ENCODE results near the gene ELF4.
"Not testable (repeated sequence)": the region's sequence is repeated elsewhere in the genome, so short reads cannot be mapped to it uniquely, and the experiment has no call there.

ELF4 gene

DNA sequence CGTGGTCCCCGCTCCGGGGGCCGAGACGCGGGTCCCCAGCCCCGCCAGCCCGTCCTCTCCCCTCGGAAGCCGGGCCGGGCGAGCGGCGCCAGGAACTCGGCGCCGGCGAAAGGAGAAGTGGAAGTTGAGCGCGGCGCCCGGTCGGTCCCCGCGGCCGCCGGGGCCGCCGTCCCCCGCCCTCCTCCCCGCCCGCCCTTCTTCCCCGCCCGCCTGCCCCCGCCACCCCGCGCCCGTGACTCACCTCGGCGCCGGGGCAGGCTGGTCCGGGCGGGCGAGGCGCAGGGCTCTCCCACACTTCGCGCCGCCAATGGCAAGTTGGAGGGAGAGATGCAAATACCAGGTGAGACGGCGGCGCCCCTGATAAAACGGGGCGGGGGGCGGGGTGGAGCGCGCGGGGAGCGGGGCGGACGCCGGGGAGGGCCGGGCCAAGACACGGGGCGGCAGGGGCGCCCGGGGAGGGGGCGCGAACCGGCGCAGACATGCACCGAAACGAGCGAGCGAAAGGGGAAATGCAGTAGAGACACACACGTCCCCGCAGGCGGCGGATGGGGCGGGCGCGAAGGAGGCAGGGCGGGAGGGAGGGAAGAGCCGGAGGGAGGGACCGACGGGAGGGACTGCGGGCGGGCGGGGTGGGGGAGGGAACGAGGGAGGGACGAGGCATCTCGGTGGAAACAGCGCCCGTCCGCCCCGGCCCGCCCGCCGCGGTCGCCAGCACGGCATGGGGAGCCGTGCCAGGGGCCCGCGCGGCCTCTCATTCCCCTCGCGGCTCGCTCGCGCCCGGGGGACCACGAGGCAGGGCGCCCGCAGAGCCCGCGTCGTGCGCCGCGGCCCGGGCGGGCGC, at the start of gene ELF4:
ELF4 (minus strand) TSS at position 119 of the 841 bp plus-strand sequence. CDS start 29,167 bp downstream, outside the sequence.
- peak; percentile 61 for DNase-seq

DNA sequence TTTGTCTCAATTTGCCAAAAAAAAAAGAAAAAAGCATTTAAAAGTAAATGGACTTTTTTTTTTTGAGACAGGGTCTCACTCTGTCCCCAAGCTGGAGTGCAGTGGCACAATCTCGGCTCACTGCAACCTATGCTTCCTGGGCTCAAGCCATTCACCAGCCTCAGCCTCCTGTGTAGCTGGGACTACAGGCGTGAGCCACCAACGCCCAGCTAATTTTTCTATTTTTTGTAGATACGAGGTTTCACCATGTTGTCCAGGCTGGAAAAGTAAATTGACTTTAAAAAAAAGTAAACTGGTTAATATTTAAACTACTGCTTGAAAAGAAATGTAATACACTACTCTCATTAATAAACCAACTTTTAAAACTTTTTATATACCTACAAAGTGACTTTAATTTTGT, 49.5 kb upstream of the ELF4 start:
- no peak for DNase-seq

DNA sequence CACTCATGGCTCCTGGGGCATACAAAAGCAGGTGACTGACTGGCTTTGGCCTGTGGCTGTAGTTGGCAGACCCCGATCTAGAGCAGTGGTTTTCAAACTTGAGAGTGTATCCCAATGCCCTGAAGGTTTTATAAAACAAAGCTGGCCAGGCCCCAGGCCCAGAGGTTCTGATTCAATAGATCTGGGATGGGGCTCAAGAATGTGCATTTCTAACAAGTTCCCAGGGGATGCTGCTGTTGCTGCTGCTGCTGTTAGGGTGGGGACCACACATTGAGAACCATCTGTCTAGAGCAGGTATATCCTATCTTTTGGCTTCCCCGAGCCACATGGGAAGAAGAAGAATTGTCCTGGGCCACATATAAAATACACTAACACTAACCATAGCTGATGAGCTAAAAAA, 48.0 kb upstream of the ELF4 start:
- no peak for DNase-seq

- DNase-seq = no peak
These were observed 45.3 kb upstream of the ELF4 start for GRCh38 chrX:130155564-130155963.

DNA sequence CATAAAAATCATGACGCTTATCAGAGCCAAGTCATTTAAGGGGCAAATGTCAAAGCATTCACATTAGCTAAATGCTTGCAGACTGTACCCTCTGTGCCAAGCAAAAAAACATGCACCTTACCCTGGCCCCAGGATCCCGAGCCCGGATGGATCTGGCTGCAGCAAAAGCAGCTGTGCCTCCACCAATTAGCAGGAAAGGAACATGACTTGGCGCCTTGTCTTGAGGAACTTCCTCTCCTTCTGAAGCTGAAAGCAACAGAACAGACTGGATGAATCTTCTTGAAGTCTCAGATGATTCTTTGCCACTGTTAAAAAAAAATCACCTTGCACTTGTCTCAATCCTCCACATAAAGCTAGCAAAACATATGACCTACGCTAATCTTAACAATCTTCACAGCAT, 37.3 kb upstream of the ELF4 start:
- DNase-seq = no peak

- DNase-seq = no peak
These were observed 34.8 kb upstream of the ELF4 start for GRCh38 chrX:130145123-130145522.

DNA sequence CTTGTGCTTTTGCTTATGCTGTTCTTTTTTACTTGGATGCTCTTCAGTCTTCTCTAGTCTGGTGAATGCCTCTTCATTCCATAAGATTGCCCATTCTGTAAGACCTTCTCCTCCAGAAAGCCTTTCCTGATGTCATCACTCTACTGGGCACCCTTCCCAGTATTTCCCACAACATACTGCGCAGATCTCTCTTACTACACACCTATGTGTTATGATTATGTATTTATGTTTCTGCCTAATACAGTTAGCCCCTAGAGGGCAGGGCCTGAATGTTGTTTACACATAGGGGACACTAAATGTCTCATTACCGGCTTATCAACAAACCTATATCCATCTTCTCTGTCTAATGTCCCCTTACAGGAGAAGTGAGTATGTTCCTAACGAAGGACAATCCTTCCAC, 34.2 kb upstream of the ELF4 start:
- DNase-seq = no peak

DNA sequence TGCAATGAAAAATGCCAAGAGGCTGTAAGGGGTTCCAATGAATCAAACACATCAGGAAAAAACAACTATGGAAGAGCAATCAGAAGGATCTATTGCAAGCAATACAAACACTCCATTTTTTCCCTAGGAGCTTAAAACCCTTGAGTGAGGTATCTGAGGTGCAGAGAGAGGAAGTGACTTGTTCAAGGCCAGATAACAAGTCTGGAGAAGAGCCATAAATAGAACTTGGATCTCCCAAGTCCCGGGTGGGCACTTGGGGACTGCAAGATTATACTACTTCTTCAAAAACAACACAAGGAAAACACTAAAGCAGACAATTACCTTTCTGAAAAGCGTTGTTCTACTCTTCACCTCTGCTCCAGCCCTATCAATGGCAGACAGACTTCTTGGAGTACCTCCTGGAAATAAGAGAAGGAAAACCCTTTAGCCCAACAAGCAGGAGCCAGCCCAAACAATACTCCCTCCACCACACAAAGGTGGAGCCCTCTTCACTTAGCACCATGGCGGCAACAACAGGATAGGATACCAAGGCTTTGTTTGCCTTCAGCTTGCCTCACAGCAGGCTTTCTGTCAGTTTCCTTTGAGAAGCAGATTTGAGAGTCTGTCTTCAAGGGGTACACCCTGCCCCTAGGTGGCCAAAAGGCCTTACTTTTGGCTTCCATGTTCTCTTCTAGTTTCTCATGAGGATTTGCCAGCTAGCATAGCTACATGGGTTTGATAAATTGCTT, 29.3 kb upstream of the ELF4 start:
- peak; percentile 17 for DNase-seq

GRCh38 chrX:130136961-130137360, 26.7 kb upstream of the ELF4 start:
- DNase-seq = no peak

GRCh38 chrX:130136496-130136895, 26.2 kb upstream of the ELF4 start:
- DNase-seq = no peak

- DNase-seq = no peak
These were observed 20.7 kb upstream of the ELF4 start for GRCh38 chrX:130130990-130131389.

GRCh38 chrX:130125091-130125874, 15.0 kb upstream of the ELF4 start:
- DNase-seq = no peak

DNA sequence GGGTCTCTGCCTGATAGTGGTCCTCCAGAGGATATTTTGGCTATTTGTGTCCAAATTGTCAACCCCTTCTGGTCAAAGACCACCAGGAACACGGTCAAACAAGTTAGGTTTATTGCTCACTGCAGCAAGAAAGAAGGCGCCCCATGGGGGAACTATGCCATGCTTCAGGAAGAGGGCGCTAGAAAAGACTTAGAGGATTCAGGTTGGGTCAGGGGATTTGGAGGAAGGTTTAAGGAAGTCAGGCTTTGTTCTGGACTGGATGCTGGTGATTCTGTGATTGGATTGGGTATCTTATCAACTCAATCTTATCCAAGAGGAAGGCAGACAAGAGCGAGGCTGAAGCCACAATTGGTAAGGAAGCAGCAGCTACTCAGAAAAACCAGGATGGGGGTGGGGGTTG, 14.3 kb upstream of the ELF4 start:
- DNase-seq = no peak

DNA sequence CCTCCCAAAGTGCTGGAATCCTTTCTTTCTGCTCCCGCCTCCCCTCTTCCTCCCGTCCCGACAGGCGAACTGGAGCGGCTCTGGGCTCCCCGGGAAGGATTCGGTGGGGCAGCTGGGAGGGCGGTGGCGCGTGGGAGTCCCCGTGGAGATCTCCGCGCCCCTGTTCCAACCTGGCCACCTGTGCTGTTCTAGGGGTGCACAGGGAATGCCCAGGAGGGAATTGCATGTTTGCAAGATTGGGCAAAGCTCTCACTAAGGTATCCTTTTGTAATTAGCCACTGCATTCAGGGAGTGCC, 11.2 kb upstream of the ELF4 start:
- DNase-seq = no peak

DNA sequence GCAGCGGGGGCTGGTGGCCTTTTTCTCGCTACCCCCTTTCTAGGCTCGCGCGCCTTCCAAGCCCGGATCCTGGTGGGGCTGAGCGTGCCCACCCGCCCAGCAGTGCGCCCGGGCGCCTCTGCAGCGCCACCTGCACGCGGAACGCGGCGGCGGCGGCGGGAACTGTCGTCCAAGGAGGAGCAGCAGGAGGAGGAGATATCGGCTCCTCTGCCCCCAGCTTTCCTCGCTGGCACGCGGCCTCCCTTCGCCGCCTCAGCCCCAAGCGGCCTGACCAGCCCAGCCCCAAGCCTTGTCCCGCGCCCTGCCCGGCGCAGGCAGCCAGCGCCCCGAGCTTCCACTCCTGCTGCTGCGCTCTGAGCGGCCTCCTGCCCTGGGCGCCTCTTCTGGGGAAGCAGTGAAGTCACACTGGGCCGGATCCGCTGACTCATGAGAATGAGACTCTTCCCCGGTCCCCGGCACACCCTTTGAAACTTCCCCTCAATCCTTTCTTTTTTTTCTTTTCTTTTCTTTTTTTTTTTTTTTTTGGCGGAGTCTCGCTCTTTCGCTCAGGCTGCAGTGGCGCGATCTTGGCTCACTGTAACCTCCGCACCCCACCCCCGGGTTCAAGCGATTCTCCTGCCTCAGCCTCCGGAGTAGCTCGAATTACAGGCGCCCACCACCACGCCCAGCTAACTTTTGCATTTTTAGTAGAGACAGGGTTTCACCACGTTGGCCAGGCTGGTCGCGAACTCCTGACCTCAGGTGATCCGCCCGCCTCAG, 10.6 kb upstream of the ELF4 start:
- DNase-seq = no peak

GRCh38 chrX:130120321-130120731, 10.0 kb upstream of the ELF4 start:
- no peak for DNase-seq

DNA sequence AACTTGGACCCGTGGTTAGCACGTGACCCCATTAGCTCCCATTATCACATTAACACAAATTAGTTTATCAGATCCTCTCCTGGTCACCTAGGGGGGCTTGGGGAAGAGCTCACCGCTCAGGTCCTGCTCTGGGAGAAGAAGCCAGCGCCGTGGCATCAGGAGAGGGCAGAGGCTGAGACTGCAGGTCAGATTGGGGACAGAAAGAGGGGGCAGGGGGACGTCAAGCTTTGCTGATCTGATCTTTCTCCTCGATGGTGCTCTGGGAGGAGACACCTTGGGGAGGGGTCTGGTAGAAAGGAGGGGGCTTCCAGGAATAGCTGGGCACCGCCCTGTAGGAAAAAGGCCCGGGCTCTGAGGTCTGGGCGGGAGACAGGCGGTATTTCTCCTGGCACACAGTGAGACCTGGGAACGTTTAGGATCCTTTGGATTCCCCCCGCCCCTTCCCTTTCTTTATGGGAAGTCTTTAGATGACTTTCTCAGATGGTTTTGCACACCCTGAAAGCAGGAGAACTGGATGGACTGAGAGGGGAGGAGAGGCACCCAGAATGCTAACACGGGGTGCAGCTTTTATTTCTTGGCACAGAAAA, 9.1 kb upstream of the ELF4 start:
- DNase-seq = no peak

- no peak for DNase-seq
These were observed 8.4 kb upstream of the ELF4 start for GRCh38 chrX:130118441-130119311.

DNA sequence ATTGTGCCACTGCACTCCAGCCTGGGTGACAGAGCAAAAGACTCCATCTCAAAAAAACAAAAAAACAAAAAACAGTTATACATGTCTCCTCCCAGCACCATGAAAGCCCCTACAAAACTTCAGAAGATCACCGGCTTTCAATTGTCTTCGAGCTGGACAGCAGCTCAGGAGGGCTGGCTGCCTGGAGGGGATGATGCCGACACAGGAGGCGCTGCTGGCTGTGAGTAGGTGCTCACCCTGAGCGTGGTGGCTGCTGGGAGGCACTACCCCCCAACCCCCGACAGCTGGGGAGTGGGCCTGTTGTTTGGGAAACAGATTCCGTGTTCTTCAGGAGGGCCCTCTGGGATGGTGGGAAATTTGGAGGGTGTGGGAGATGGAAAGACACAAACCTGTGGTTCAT, 6.9 kb upstream of the ELF4 start:
- DNase-seq = no peak

DNA sequence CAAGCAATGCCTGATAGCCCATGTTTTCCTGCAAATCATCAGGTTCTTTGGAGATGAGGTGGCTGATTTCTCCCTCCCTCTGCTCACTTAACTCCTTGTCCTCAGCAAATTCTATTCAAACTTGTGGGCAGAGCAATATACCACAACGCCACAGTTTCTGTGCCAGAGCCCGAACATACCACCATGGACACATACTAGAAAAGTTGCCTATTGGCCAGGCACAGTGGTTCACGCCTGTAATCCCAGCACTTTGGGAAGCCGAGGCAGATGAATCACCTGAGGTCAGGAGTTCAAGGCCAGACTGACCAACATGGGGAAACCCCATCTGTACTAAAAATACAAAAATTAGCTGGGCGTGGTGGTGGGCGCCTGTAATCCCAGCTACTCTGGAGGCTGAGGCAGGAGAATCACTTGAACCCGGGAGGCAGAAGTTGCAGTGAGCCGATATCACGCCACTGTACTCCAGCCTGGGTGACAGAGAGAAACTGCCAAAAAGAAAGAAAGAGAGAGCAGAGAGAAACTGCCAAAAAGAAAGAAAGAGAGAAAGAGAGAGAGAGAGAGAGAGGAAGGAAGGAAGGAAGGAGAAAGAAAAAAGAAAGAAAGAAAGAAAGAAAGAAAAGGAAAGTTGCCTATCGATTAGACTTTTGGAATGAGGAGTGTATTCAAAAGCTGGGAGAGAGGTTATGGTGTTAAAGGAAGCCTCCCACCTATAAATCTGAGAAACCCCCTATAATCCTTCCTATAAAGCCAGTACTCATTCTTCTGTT, 5.0 kb upstream of the ELF4 start:
- DNase-seq = not testable (repeated sequence)

- no peak for DNase-seq
These were observed 3.9 kb upstream of the ELF4 start for GRCh38 chrX:130114141-130114588.
